GM19452 (cell line): ENCODE data around the gene CERK.
A peak's percentile ranks its signal among the peaks of the same experiment; 100 is the strongest.

Experiments used
- ATAC-seq: cut with Tn5 transposase; IDR thresholded peaks from one replicate; pipeline ENCODE4 v1.9.1; 2021; ENCODE audit not compliant: unreplicated experiment

The CERK gene

DNA sequence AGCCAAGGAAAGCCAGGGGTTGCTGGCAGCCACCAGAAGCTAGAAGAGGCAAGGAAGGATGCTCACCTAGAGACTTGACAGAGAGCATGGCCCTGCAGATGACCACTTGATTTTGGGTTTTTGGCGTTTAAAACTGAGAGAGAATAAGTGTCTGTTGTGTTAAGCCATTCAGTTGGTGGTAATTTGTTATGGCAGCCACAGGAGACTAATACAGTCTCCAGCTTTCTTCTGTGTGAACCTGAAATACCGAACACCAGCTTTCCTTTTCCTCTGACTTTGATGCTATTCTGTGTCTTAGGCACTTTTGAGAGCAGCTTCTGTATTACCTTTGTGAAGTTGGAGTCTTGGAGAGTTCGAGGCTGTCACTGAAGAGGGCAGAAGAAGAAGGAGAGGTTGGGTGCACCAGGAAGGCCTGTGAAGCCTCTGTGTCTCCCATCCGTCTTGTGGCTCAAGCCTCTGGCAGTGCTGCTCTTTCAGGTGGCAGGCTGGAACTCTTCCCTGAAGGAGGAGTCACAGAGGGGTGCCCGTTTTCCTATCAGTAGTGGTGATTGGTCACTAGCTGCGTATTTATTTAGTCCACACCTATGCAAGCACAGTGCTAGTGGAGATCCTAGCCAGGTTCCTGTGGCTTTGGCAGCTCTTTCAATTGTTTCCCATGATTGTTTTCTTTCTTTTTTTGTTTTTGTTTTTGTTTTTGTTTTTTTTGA is 26.9 kb upstream of the CERK start:
- no peak for ATAC-seq

DNA sequence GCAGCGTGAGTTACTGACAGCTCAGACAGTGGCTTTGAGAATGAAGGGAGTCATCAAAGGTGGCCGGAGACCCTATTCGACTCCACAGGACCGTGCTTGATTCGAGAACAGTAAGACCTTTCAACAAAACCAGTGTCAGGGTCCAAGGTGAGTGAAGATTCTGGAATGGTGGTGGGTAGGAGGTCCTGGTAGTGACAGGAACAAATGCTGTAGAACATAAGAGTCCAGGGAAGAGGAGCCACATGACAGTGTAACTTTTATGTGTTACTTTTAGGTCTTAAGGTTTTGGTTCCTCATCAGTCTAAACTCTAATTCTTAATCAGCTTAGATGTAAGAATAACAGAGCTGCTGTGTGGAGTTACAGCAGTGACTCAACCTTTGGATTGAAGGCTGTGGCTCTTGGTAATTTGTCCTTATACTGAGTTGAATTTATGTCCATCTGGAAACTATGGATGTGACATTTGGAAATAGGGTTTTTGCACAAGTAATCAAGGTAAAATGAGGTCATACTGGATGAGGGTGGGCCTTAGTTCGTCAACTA is 26.2 kb upstream of the CERK start:
- no peak for ATAC-seq

DNA sequence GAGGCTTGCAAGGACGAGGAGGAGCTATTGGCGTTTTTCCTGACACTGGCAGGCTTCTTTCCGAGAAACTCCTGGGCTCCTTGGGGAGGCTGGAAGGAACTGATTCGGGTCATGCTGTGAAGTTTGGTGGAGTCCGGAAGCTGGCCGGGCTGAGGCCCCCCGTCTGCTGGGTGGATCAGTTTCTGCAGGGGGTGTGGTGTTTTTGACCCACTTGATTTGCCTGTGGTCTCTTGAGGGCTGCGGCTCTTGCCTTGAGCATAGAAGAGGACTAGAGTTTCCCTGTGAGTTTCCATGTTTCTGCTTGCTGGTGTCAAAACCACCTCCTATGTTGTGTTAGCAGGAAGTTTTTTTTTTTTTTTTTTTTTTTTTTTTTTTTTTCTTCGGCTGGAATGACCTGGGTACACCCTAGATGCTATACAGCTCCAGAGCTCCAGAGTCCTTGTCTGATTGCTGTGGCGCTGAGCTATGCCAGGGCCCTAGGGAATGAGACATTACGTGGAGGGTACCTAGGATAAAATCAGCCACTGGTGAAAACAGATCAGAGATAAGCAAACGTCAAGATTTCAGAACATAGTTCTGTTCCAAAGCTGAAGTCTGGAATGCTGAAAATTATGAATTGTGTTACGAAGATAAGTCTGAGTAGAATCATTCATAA is 25.1 kb upstream of the CERK start:
- no peak for ATAC-seq

- ATAC-seq, result peak; percentile 71
Measured at GRCh38 chr22:46762238-46763050, 24.4 kb upstream of the CERK start, which contains the start of gene TBC1D22A. TSS of gene TBC1D22A (plus strand) at chr22:46762650. CDS start at chr22:46762787, 137 bp downstream.

DNA sequence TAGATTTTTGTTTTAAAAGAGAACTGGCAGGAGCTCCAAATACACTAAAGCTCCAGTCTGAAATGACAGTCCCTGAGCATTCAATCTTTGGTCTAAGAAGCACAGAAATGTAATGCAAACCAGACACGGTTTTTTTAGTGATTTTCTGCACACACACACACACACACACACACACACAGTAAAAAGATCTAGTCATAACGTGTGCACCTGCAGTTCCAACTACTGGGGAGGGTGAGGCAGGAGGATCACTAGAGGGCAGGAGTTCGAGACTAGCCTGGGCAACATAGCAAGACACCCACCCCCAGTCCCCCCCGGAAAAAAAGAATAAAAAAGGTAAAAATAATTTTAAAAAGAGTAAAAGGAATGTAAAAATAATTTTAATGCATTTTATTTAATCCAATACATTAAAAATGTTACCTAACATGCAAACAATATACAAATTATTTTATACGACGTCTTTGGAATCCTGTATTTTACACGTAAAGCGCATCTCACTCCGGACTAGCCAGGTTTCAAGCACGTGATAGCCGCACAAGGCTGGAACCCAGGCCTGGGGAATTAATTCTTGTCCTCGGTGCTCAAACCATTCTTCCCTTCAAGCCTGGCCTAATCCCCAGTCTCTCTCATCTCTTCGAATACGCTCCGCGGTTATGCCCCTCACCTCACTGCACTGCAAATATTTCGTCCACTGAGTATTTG is 23.6 kb upstream of the CERK start:
- no peak for ATAC-seq

DNA sequence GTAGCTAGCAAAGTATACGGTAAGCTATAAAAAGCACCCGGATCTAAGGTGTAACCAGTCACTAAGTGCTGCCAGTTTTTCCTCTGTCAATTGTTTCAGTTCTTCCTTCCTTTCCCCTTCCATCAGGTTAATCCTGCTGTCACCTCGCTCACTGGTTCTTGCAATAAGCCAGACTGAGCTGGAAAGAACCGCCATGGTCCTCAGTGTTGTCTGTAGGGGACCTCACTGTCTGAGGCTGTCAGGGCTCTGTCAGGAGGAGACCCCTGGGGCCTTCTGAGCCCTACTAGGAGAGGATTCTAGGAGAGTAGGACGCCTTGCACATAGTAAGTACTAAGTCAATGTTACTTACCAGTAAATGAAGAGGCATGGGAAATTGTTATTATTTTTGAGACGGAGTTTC is 23.0 kb upstream of the CERK start:
- ATAC-seq, result no peak

- ATAC-seq, result no peak
Measured at GRCh38 chr22:46758867-46759290, 20.8 kb upstream of the CERK start.

- ATAC-seq, result no peak
Measured at GRCh38 chr22:46758121-46758520, 20.1 kb upstream of the CERK start.

DNA sequence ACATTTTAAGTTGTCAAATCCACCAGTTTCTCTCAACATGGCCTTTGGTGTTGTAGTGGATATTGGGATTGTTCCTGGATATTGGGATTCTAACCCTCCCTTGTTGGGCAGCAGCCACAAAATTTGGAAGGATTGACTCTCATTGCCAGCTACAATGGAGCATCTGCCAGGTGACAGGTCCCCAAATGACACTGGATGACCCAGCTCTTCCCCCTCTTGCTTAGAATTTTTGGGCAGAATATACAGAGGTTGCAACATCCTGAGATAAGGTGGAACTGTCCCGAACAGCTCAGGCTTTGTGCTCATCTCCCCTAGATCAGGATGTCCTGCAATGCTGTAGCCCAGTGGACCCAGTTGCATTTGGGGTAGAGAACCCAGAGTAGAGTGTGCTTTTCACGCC is 19.1 kb upstream of the CERK start:
- no peak for ATAC-seq

DNA sequence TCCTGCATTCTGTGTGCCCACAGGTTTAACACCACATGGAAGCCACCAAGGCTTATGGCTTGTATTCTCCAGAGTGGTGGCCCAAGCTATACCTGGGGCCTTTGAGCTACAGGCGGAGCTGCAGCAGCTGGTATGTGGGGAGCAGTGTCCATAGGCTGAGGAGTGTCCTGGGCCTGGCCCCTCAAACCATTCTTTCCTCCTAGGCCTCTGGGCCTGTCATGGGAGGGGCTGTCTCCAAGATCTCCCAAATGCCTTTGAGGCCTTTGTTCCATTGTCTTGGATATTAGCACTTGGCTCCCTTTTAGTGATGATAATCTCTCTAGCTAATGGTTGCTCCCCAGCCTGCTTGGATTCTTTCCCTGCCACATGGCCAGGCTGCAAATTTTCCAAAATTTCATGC is 18.0 kb upstream of the CERK start:
- no peak for ATAC-seq

DNA sequence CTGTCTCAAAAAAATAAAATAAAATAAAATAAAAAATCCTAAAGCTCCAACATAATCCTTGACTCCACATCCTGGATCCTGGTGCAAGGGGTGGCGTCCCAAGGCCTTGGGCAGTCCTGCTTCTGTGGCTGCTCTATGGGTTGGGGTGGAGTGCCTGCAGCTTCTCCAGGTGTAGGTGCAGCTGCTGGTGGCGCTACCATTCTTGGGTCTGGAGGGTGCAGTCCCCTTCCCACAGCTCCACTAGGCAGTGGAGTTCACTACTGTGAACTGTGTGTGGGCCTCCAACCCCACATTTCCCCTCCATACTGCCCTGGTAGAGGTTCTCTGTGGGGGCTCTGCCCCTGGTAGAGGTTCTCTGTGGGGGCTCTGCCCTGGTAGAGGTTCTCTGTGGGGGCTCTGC is 17.5 kb upstream of the CERK start:
- ATAC-seq, result no peak

DNA sequence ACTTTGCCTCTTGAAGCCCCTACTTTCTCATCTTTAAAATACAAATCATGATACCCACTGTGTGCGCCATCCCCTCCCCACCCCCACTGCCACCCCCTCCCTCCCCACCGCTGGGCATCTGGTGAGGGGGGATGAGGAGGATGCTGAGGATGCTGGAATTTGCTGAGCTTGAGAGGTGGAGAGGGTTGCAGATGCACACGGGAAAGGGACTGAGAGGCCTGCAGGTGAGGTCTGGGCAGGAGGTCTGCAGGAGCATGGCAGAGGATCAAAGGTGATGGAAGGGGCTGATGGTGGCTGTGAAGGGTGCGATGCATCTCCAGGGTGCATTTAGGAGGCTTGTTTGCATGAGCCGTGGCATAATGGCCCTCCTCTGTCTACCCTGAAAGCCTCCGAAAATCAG is 16.8 kb upstream of the CERK start:
- ATAC-seq, result no peak

- ATAC-seq, result no peak
Measured at GRCh38 chr22:46754110-46754799, 16.2 kb upstream of the CERK start.

DNA sequence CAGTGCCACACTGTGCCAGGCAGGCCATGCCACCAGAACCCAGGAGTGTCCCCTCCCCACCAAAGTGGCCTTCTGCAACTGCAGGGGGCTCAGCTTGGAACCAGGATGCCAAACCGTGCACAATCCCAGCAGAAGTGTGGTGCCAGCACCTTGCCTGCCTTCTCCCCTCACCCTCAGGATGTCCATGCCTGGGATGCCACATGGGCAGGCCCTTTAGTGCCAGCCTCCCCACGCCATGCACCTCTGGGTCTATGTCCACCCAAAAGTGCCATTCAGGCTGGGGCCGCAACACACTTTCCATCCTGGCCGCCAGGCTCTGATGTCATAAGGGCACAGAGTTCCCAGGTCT is 15.7 kb upstream of the CERK start:
- ATAC-seq, result no peak

GRCh38 chr22:46753360-46753759 is 15.3 kb upstream of the CERK start:
- no peak for ATAC-seq

- no peak for ATAC-seq
Measured at GRCh38 chr22:46752988-46753310, 14.9 kb upstream of the CERK start.

- ATAC-seq, result no peak
Measured at GRCh38 chr22:46752286-46752987, 14.4 kb upstream of the CERK start.

- no peak for ATAC-seq
Measured at GRCh38 chr22:46750863-46751443, 12.9 kb upstream of the CERK start.

DNA sequence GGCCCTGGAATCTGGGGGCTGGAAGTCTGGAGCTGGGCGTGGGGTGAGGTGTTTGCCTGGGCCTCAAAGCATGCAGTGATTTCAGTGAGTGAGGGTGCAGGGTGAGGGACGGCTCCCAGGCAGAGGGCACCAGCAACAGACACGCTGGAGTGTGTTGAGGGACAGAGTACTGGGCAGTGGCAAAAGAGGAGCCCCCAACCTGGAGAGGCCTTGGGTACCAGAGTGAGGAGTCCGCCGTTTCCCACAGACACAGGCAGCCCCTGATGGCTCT is 12.4 kb upstream of the CERK start:
- no peak for ATAC-seq
